ENCODE data around the gene CFAP20DC. TPM values are rescaled to one million over a fixed set of nuclear protein-coding genes. Genes with fewer than 3 reads are reported as not detected.
"Not testable (repeated sequence)": the region's sequence is repeated elsewhere in the genome, so short reads cannot be mapped to it uniquely, and the experiment has no call there.

The CFAP20DC gene
- total RNA-seq, 2 experiments from 2014 or later = 1.0 to 1.8 TPM

DNA sequence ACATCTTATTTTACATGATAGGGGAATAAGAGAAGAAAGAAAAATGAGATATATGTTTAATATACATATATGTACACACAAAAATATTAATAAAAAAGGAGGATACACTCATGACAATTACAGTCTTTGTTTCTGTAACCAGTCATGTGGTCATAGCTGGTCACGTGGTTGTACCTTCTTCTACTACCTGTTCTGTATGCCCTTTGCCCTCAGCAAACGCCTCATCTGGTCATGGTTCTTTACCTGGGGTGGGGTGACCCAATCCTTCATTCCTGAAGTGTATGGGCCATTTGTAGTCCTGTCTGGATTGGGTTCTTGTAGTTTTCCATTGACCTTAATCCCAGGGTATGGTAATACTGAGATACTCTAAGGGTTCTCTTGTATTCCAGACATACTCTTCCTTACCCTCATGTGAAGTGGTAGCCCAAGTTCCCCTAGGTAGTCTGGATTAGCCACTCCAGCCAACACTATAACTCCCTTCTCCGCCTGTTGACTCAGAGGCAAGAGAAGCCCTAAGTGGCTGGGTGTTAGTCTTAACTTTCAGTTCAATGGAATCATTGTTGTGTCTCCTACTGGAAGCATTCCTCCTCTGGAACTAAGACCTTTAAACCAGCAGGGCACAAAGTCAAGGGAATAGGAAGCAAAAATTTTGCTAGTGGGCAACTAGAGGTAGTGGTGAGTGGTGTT is 336.0 kb downstream of the CFAP20DC start:
- DNase-seq (ENCODE audit: low spot score) = no peak
- Histone ChIP-seq H3K9me2 (ENCODE audit: insufficient read depth, low read length) (no peaks in the 10 kb centered on the region), H2AFZ (ENCODE audit: low read length) (no peak overlapping the region), H4K20me1 (ENCODE audit: insufficient read depth, low read length) (no peaks in the 10 kb centered on the region), H3K27ac (ENCODE audit: low read depth, low read length, poor library complexity, severe bottlenecking) (no peak overlapping the region), H3K4me2 (ENCODE audit: low read length) (no peak overlapping the region), H3K79me2 (ENCODE audit: insufficient read depth, low read depth, low read length) (no peaks in the 10 kb centered on the region), H3K4me3 (ENCODE audit: low read depth, low read length, poor library complexity, severe bottlenecking) (no peak overlapping the region), H3K36me3 (ENCODE audit: insufficient read depth, low read length) (no peaks in the 10 kb centered on the region), H3K9me3 (ENCODE audit: low read length) (no peaks in the 10 kb centered on the region), H3K4me1 (ENCODE audit: insufficient read depth, low read length, poor library complexity, severe bottlenecking) (no peaks in the 10 kb centered on the region)
- TF ChIP-seq EZH2phosphoT487 (IDR thresholded peaks at IDR 0.05; ENCODE audit: borderline replicate concordance, low read depth, low read length) = no peak
- TF ChIP-seq, protein P1, sequence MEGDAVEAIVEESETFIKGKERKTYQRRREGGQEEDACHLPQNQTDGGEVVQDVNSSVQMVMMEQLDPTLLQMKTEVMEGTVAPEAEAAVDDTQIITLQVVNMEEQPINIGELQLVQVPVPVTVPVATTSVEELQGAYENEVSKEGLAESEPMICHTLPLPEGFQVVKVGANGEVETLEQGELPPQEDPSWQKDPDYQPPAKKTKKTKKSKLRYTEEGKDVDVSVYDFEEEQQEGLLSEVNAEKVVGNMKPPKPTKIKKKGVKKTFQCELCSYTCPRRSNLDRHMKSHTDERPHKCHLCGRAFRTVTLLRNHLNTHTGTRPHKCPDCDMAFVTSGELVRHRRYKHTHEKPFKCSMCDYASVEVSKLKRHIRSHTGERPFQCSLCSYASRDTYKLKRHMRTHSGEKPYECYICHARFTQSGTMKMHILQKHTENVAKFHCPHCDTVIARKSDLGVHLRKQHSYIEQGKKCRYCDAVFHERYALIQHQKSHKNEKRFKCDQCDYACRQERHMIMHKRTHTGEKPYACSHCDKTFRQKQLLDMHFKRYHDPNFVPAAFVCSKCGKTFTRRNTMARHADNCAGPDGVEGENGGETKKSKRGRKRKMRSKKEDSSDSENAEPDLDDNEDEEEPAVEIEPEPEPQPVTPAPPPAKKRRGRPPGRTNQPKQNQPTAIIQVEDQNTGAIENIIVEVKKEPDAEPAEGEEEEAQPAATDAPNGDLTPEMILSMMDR (conservative IDR thresholded peaks at IDR 0.05; ENCODE audit: low read length) = no peak
- intact Hi-C loops (cut with micrococcal nuclease; ENCODE audit: unreplicated experiment) = no loop called here
- CTCF ChIA-PET (ENCODE audit: unreplicated experiment) = no interaction called here
- no TSS peak for BruUV-seq (replicated peaks)
- POLR2A ChIA-PET = no interaction called here

DNA sequence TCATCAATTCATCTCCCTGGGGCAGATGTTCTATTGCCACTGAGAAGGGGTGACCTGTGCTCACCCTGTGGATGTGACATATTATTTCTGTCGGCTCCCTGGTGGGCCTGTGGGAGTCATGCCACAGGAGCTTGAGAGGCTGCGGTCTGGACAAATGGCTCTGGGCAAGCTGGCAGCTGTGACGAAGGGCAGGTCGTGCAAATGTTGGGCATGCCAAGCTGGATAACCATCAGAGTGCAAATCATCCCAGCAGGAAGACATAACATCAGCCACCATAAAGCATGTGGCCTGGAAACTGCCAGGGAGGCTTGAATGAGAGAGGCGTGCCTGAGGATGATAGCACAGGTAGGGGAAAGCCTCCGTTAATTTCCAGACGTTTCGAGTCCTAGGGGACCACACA is 338.0 kb downstream of the CFAP20DC start:
- Histone ChIP-seq H3K4me1 (ENCODE audit: insufficient read depth, low read length, poor library complexity, severe bottlenecking) (no peaks in the 10 kb centered on the region), H3K4me2 (ENCODE audit: low read length) (no peak overlapping the region), H3K27ac (ENCODE audit: low read depth, low read length, poor library complexity, severe bottlenecking) (no peak overlapping the region), H2AFZ (ENCODE audit: low read length) (no peak overlapping the region), H3K36me3 (ENCODE audit: insufficient read depth, low read length) (no peaks in the 10 kb centered on the region), H4K20me1 (ENCODE audit: insufficient read depth, low read length) (no peaks in the 10 kb centered on the region), H3K79me2 (ENCODE audit: insufficient read depth, low read depth, low read length) (no peaks in the 10 kb centered on the region), H3K9me2 (ENCODE audit: insufficient read depth, low read length) (no peaks in the 10 kb centered on the region), H3K9me3 (ENCODE audit: low read length) (no peaks in the 10 kb centered on the region), H3K4me3 (ENCODE audit: low read depth, low read length, poor library complexity, severe bottlenecking) (no peak overlapping the region)
- no TSS peak for BruUV-seq (replicated peaks)
- POLR2A ChIA-PET = no interaction called here
- CTCF ChIA-PET (ENCODE audit: unreplicated experiment) = no interaction called here
- intact Hi-C loops (cut with micrococcal nuclease; ENCODE audit: unreplicated experiment) = no loop called here
- no peak for DNase-seq (ENCODE audit: low spot score)
- TF ChIP-seq, protein P1 (conservative IDR thresholded peaks at IDR 0.05; ENCODE audit: low read length) = no peak
- no peak for TF ChIP-seq EZH2phosphoT487 (IDR thresholded peaks at IDR 0.05; ENCODE audit: borderline replicate concordance, low read depth, low read length)

DNA sequence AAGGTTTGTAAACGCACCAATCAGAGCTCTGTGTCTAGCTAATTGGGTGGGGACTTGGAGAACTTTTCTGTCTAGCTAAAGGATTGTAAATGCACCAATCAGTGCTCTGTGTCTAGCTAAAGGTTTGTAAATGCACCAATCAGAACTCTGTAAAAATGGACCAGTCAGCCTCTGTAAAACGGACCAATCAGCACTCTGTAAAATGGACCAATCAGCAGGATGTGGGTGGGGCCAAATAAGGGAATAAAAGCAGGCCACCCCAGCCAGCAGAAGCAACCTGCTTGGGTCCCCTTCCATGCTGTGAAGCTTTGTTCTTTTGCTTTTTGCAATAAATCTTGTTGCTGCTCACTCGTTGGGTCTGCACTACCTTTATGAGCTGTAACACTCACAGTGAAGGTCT is 340.8 kb downstream of the CFAP20DC start:
- BruUV-seq (replicated peaks); intact Hi-C loops (cut with micrococcal nuclease; ENCODE audit: unreplicated experiment); CTCF ChIA-PET (ENCODE audit: unreplicated experiment); H3K36me3 ChIP-seq (ENCODE audit: insufficient read depth, low read length); H4K20me1 ChIP-seq (ENCODE audit: insufficient read depth, low read length); H3K79me2 ChIP-seq (ENCODE audit: insufficient read depth, low read depth, low read length); H3K4me2 ChIP-seq (ENCODE audit: low read length); H2AFZ ChIP-seq (ENCODE audit: low read length); H3K9me3 ChIP-seq (ENCODE audit: low read length); POLR2A ChIA-PET; H3K27ac ChIP-seq (ENCODE audit: low read depth, low read length, poor library complexity, severe bottlenecking); H3K9me2 ChIP-seq (ENCODE audit: insufficient read depth, low read length); H3K4me1 ChIP-seq (ENCODE audit: insufficient read depth, low read length, poor library complexity, severe bottlenecking); H3K4me3 ChIP-seq (ENCODE audit: low read depth, low read length, poor library complexity, severe bottlenecking); DNase-seq (ENCODE audit: low spot score): not testable (repeated sequence)
